Right lung (tissue), 5 donors: Measurements from ENCODE around the gene EFNA4. TPM values are rescaled to one million over a fixed set of nuclear protein-coding genes. Genes with fewer than 3 reads are reported as not detected.

Experiments used
- DNase-seq, 2 donors: peaks; one replicate each; pipeline ENCODE4 v3.0.0-alpha.2; 2013
- polyA plus RNA-seq, 5 donors: library from polyadenylated mRNA; unstranded; fragments of 120-200 nt; gene quantifications; one replicate each; pipeline versions ENCODE4 v1.2.1 to v1.2.3, GENCODE V29; 2013; ENCODE audit warnings: inconsistent platforms in 1 of 5, low replicate concordance in 1 of 5; ENCODE audit not compliant: insufficient read length in 5 of 5, insufficient read depth in 1 of 5

The EFNA4 gene
- polyA plus RNA-seq, 5 donors = 16.0 to 25.3 (median 23.3) TPM

DNA sequence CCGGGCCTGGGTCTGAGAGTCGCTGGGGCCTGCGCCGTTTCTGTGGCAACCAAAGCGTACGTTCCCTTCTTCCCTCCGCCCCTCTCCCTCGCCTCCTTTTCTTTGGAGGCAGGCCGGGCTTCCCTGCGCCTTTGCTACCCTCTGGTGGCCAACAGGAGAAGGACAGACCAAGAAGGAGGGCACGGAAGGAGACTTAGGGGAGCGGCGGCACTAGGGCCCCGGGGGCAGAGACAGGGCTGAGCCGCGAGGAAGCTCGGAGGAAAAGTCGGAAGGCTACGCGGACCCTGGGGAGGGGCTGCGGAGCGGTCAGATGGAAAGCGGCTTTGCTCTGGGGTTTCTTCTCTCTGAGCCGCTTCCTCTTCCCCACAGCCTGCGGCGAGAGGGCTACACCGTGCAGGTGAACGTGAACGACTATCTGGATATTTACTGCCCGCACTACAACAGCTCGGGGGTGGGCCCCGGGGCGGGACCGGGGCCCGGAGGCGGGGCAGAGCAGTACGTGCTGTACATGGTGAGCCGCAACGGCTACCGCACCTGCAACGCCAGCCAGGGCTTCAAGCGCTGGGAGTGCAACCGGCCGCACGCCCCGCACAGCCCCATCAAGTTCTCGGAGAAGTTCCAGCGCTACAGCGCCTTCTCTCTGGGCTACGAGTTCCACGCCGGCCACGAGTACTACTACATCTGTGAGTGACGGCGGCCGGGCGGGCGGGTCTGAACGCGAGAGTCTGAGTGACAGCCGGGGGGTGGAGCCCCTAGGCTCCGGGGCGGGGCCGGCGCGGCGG, 21.4 kb downstream of the EFNA4 start:
- DNase-seq = peak; percentile 94 to 95

DNA sequence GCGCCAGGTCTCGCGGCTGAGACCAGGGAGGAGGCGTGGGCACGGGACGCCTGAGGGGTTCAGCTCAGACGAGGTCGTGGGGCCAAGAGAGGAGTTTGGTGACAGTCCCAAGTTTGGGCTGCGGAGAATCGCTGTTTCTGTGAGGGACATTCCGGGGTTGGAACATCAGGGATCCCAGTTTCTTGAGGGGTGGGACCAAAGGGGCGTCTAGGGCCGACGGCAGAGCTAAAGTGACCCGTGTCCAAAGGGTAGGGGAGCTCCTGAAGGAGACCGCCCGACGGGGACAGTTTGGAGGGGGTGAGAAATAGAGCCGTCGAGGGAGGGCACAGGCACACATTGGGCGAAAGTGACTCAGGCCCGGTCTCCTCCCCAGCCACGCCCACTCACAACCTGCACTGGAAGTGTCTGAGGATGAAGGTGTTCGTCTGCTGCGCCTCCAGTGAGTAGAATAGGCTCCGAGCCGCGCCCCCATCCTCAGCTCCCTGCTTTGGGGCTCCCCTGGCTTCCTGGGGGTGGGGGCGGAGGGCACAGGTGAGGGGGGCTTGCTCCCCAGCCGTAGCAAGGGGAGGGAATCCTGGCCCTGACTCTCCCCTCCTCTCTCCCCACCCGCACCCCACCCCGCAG, 22.1 kb downstream of the EFNA4 start:
- DNase-seq = no peak

DNA sequence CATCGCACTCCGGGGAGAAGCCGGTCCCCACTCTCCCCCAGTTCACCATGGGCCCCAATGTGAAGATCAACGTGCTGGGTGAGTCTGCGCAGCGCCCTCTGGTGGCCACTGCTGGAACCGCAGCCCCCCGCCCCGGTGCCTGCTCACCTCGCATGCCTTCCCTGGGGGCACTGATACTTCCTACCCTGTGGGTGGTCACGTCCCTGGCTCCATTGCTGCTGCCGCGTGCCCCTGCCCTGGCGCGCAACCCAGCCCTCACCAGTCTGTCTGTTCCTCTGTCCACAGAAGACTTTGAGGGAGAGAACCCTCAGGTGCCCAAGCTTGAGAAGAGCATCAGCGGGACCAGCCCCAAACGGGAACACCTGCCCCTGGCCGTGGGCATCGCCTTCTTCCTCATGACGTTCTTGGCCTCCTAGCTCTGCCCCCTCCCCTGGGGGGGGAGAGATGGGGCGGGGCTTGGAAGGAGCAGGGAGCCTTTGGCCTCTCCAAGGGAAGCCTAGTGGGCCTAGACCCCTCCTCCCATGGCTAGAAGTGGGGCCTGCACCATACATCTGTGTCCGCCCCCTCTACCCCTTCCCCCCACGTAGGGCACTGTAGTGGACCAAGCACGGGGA, 22.7 kb downstream of the EFNA4 start:
- DNase-seq = no peak

DNA sequence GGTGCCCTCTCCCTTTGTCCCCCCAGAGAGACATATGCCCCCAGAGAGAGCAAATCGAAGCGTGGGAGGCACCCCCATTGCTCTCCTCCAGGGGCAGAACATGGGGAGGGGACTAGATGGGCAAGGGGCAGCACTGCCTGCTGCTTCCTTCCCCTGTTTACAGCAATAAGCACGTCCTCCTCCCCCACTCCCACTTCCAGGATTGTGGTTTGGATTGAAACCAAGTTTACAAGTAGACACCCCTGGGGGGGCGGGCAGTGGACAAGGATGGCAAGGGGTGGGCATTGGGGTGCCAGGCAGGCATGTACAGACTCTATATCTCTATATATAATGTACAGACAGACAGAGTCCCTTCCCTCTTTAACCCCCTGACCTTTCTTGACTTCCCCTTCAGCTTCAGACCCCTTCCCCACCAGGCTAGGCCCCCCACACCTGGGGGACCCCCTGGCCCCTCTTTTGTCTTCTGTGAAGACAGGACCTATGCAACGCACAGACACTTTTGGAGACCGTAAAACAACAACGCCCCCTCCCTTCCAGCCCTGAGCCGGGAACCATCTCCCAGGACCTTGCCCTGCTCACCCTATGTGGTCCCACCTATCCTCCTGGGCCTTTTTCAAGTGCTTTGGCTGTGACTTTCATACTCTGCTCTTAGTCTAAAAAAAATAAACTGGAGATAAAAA, 23.5 kb downstream of the EFNA4 start:
- DNase-seq = no peak

DNA sequence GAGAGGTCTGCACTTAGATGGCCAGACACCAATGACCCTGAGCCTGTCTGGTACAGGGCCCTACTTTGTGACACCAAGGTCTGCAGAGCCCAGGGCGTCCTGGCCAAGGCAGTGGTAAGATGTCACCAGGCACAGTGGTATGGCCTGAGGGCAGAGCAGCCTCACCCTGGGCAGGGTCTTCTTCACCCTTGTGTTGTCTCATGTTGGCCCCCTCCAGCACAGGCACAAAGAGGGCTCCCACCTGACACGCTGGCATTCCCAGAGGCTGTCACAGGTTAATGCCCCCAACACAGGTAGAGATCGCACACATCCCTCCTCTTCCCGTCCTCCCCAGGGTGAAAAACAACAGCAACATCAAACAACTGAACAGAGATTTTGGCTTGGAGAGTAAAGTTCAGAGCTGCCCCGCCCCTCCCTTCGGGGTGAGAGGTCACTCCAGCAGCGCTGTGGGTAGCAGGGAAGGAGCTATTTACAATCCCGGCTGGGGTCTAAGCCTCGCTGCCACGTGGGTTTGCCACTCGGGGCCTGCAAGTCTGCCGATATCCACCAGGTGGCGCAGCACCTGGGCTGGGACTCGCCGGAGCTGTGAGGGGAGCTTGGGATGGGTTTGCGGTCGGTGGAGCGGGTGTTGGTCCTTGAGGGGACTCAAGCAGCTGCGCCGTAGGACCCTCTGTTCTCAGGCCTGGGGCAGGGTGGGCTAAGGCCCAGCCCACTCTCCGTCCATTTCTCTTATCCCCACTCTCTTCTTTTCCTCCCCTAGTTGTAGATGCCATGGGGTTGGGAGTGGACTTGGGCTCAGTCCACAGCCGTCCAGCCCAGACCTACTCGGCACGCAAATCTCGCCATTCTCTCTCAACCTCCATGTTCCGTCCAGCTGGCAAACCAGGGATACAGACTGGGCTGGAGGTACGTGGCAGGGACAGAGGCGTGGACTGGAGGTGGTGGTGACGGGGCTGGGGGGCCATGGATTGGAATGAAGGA, 27.8 kb downstream of the EFNA4 start:
- DNase-seq = peak in 1 of 2 donors; percentile 73

DNA sequence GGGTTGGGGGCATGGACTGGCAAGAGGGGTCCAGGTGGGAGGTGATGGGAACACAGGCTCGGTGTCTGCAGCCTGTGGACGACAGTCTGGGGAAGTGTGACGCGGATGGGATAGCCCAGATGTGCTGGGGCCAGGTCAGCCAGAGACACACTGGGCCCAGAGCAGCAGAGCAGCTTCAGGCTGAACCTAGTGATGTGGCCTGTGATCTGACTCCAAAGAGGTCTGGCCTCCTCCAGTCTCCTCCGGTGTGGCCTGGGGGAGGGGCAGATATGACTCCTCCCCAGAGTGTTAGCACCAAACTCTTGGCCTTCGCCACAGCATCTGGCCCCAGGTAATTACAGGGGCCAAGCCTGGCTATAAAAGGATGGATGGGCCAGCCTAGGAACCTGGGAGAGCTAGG, 28.6 kb downstream of the EFNA4 start:
- no peak for DNase-seq

DNA sequence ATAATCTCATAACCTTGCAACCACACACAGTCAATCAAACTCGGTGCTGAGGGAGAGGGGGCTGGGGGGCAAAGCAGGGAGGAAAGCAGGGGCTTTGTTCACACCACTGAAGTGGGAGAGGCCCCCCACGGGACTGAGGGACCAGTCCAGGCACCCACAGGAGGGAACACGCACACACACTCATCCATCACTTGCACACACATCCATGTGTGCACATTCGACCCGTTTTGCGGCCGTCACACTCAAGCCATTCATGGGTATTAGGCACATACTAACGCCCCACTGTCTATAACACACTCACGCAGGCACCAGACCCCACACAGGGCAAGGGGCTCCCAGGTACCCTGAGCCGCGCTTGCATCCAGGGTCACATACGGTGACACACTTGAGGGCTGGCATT, 29.1 kb downstream of the EFNA4 start:
- no peak for DNase-seq

DNA sequence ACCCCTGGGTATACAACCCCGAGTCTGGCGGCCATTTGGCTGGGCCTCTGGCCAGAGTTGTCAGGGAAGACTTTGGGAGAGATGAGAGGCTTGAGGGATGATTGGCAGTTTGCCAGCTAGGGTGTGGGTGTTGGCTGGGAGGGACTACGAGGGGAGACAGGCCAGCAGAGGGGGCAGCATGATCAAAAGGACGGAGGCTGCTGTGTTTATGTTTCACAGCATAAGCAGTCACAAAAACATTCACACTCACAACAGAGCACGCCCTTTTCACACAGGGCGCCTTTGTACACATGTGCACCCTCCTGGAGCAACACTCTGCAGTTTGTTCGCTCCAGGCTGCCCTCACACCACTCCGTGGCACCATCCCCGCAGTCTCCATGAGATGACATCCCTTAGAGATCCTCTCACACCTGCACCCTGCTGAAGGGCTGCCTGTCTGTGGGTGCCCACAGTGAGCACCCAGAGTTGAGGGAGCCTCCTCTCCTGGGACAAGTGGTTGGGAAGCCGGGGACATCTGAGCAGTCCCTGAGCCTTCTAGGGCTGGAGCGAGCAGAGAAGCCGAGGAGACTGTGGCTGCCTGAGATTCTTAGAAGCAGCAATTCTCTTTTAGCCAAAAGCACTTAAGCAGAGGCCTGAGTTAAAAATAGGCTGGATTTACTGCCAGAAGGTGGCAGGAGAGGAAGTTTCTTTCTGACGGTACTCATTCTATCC, 30.5 kb downstream of the EFNA4 start:
- no peak for DNase-seq

DNA sequence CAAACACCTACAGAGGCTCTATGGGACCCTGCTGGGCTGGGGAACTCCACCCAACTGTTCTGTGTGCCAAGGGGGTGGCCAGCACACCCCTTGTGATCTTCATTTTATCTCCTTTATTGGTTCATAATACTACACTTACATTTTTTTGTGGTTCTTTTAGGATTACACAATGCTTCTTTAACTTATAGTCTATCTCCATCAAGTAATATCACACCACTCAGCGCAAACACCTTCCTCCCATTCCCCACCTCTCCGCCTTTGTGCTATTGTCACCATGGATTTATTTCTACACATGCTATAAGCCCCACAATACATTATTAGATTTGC, 31.0 kb downstream of the EFNA4 start:
- no peak for DNase-seq

DNA sequence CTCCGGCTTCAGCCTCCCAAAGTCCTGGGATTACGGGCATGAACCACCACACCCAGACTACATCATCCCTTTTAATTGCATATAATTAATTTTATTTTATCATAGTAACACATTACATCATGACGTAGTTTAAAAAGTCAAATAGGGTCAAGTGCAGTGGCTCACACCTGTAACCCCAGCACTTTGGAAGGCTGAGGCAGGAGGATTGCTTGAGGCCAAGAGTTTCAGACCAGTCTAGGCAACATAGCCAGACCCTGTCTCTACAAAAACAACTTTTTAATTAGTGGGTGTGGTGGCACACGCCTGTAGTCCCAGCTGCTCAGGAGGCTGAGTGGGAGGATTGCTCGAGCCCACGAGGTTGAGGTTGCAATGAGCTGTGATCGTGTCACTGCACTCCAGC, 35.8 kb downstream of the EFNA4 start:
- no peak for DNase-seq

DNA sequence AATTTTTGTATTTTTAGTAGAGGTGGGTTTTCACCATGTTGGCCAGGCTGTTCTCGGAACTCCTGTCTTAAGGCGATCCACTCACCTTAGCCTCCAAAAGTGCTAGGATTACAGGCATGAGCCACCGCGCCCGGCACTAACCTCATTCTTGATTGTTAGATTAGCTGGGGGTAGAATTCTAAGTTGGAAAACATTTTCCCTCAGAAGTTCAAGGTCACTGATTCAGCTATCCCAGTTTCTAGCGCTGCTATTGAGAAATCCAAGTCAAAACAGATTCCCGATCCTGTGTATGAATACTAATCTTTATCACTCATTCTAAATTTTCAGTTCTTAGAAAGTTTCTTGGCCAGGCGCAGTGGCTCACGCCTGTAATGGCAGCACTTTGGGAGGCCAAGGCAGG, 39.8 kb downstream of the EFNA4 start:
- DNase-seq = no peak

DNA sequence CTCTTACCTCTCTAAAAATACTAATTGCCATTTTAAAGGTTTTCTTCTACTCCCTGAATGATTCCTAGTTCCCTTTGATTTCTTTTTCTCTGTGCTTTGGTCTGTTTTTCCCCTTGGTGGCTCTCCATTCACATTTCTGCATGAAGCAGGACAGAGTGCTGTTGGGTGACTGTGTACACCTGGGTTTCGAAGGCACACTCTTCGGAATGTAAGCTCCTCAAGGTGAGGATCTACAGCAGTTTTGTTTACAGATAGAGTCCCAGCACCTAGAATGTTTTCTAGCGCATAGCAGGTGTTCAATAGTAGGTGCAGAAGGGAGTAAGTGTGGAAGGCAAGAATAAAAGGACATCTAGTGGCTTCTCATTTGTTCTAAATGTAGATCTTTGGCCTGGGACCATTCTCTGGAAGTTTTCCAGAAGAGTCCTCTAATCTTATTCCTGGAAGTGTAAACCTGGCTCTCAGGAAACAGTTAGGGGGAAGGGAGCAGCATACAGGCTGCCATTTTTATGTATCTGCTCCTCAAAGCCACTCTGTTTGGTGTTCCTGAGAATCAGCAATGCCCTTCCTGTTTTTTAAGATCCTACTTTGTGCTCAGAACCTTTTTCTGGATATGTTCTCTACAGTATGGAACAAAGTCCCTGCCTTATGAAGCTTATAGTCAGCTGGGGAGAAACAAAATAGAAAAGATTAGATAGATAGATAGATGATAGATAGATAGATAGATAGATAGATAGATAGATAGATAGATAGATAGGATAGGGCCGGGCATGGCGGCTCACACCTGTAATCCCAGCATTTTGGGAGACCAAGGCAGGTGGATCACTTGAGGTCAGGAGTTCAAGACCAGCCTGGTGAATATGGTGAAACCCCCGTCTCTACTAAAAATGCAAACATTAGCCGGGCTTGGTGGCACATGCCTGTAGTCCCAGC, 41.3 kb downstream of the EFNA4 start:
- DNase-seq = no peak

DNA sequence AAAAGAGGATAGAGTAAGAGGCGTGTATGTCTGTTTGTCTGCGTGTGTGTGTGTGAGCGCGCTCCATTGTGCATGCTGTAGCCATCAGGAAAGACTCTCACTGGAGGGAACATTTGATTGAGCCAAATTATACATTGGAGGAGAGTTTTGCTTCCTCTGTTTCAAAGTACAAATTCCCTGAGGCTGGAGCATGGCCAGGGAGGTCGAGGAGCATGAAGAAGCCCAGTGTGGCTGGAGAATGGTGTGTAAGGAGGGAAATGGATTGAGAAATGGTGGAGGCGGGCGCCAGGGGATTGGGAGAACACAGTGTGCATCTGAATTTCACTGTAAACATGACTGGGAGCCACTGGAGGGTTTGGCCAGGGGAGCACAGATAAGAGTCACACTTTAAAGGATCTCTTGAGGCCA, 42.1 kb downstream of the EFNA4 start:
- DNase-seq = no peak

DNA sequence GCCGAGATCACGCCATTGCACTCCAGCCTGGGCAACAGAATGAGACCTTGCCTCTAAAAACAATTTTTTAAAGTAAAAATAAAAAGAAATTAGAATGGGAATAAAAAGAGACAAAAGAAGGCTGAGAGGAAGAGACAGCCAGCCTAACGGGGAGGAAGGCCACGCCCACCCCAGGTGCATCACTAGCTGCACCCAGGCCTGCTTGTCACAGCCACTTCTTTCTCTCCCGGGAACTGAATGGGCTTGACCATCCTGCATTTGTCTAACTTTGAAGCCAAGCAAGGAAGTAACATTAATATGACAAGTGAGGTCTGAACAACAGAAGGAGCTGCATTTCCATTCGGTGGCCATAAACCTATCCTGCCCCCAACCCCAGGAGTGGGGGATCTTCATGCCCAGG, 43.3 kb downstream of the EFNA4 start:
- no peak for DNase-seq

DNA sequence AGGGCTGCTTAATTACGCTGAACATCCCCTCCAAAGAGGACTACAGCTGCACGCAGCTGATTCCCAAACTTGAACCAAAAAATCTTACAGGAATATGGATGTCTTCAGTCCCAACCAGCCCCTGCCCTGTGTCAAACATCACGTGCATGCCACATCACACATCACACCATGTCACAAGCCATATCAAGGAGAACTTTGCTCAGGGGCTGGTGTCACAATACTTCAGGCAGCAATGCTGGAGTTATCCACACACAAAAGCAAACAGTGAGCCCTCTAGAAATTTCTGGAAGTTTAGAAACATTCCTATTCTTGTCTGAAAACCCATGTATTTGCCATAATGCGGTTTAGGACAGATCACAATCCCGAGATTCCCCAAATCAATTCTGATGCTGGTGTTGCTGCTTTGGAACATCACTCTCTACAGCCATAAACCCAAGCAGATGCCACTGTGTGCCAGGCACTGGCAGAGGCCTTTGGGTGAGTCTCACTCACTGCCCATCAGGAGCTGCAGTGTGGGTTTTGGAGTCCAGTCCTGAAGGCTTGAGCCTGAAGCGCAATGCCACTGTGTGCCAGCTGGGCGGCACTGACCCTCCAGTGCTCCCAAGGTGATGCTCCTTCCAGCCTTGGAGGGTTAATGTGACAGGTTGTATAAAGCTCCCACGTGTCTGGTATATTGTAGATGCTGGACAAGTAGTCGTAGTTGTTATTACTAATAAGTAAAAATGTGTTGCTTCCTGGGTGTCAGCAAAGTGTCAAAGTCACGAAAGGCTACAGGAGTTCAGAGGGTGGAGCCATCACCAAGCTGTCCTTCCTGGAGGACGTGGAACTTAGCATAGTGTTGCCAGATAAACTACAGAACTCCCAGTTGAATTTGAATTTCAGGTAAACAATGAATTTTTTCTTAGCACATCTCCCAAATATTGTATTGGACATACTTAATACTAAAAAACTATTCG, 44.0 kb downstream of the EFNA4 start:
- no peak for DNase-seq

DNA sequence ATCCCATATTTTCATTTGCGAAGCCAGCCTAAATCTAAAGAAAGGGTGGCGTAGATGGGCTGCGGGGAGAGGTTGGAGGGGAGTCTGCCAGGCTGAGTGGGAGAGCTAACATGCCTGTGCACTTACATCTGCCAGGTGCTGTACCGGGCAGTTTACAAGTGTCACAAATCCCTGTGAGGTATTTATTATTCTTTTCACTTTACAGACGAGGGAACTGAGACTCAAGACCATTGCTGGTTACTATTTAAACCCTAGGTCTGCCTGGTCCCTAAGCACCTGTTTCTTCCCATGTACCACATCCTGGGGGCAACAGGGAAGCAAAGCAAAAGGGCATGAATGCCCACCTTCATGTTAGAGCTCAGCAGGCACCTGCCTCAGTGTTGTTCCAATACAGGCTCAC, 44.8 kb downstream of the EFNA4 start:
- DNase-seq = no peak

DNA sequence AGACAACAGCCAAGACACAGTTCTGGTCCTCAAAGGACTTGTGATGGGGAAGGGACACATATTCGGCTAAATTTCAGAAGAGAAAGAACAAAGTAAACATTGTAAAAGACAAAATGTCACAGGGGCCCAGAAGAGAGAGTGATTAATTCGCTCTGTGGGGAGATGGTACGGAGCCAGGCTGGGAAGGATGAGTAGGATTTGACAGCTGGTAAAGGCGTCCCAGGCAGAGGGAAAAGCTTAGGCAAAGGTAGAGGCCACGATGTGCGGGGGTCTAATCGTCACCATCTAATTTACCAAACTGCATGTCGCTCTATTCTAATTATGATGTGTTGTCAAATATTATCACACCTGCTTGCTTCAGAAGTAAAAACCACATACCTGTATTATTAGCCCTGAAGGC, 46.8 kb downstream of the EFNA4 start:
- DNase-seq = no peak

DNA sequence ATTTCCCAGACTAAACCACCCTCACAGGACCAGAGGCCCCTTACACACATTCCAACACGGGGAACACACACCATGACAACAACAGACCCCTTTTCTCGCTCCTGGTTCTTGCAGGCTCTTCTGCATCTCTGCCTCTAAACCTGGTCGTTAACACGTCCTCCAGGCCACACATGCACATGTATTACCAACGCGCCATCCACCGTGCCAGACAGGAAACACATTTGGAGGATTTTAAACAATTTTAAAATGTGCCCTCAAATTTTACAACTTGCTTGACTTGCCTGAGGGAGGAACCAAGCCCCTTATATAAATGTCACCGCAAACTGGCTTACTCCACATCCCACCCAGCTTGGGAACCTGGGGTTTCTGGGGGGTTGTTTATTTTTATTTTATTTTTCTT, 47.3 kb downstream of the EFNA4 start:
- no peak for DNase-seq
